Skin of body (tissue), 2 donors: Measurements from ENCODE around the gene C6orf132. TPM values are rescaled to one million over a fixed set of nuclear protein-coding genes. Genes with fewer than 3 reads are reported as not detected.

Experiments
- DNase-seq: peaks from one replicate; lab custom pipeline; 2025; lab: John Stamatoyannopoulos, UW
- total RNA-seq: library from RNA; depleted of rRNA; stranded (reverse); fragments of >200 nt; gene quantifications from one replicate; pipeline ENCODE4 v1.2.3, GENCODE V29; 2014

C6orf132 gene
- total RNA-seq, 1 donor from 2014 or later, result 14.5 TPM

- DNase-seq, result no peak
Observed at GRCh38 chr6:42106112-42107023, 36.1 kb downstream of the C6orf132 start.

GRCh38 chr6:42105709-42106108, 36.7 kb downstream of the C6orf132 start:
- no peak for DNase-seq

- no peak for DNase-seq
Observed at GRCh38 chr6:42105156-42105648, 37.2 kb downstream of the C6orf132 start.

- no peak for DNase-seq
Observed at GRCh38 chr6:42104804-42105125, 37.7 kb downstream of the C6orf132 start.

- DNase-seq, result peak; percentile 25
Observed at GRCh38 chr6:42104095-42104803, 38.2 kb downstream of the C6orf132 start.

- no peak for DNase-seq
Observed at GRCh38 chr6:42103753-42104094, 38.7 kb downstream of the C6orf132 start.

GRCh38 chr6:42103216-42103615, 39.2 kb downstream of the C6orf132 start:
- DNase-seq, result no peak

- no peak for DNase-seq
Observed at GRCh38 chr6:42101186-42101657, 41.2 kb downstream of the C6orf132 start.

- DNase-seq, result no peak
Observed at GRCh38 chr6:42100029-42100901, 42.2 kb downstream of the C6orf132 start.

GRCh38 chr6:42099340-42100028, 42.9 kb downstream of the C6orf132 start:
- no peak for DNase-seq

GRCh38 chr6:42095776-42096541, 46.5 kb downstream of the C6orf132 start:
- no peak for DNase-seq

GRCh38 chr6:42095094-42095493, 47.3 kb downstream of the C6orf132 start:
- no peak for DNase-seq

- no peak for DNase-seq
Observed at GRCh38 chr6:42093582-42094329, 48.7 kb downstream of the C6orf132 start.

GRCh38 chr6:42091718-42092023, 50.7 kb downstream of the C6orf132 start:
- DNase-seq, result no peak

GRCh38 chr6:42090819-42091717, 51.4 kb downstream of the C6orf132 start:
- no peak for DNase-seq

GRCh38 chr6:42088101-42088591, 54.3 kb downstream of the C6orf132 start:
- no peak for DNase-seq

- DNase-seq, result no peak
Observed at GRCh38 chr6:42086046-42087035, 56.1 kb downstream of the C6orf132 start.
